Neural cell (in vitro differentiated cells): ENCODE data around the gene C6orf141. TPM values are rescaled to one million over a fixed set of nuclear protein-coding genes. Genes with fewer than 3 reads are reported as not detected.

ENCODE experiments used
- H2AFZ ChIP-seq: fragments of 200-600, 300-800 bp; sonication (generic), shearing (Covaris generic); 2 replicates; pipeline ENCODE4 v1.6.0; 2014; ENCODE audit warnings: low read depth, mild to moderate bottlenecking, antibody characterized with exemption, low read length, moderate library complexity
- H3F3A ChIP-seq: fragments of 200-600 bp; shearing (Covaris generic); 2 replicates; pipeline ENCODE4 v1.6.1; 2016; ENCODE audit warnings: mild to moderate bottlenecking, moderate library complexity, mixed read lengths, antibody characterized with exemption, low read length; ENCODE audit not compliant: insufficient read depth, poor library complexity, severe bottlenecking
- H3K27ac ChIP-seq: fragments of 200-600, 300-800 bp; sonication (generic), shearing (Covaris generic); 2 replicates; pipeline ENCODE4 v1.5.1; 2014; ENCODE audit warnings: mild to moderate bottlenecking, low read length, moderate library complexity
- H3K27me3 ChIP-seq: fragments of 300-800, 200-600 bp; sonication (generic), shearing (Covaris generic); 2 replicates; pipeline ENCODE4 v1.6.0; 2014; ENCODE audit warnings: mild to moderate bottlenecking, low read depth, low read length, moderate library complexity; ENCODE audit not compliant: insufficient read depth
- H3K36me3 ChIP-seq: fragments of 300-800, 200-600 bp; sonication (generic), shearing (Covaris generic); 2 replicates; pipeline ENCODE4 v1.5.1; 2014; ENCODE audit warnings: mild to moderate bottlenecking, antibody characterized with exemption, low read length, moderate library complexity; ENCODE audit not compliant: insufficient read depth
- H3K4me2 ChIP-seq: fragments of 300-800, 200-600 bp; sonication (generic), shearing (Covaris generic); 2 replicates; pipeline ENCODE4 v1.6.0; 2014; ENCODE audit warnings: mild to moderate bottlenecking, low read length
- H3K4me3 ChIP-seq: fragments of 300-800, 200-600 bp; sonication (generic), shearing (Covaris generic); 2 replicates; pipeline ENCODE4 v1.5.1; 2014; ENCODE audit warnings: mild to moderate bottlenecking, low read length, moderate library complexity
- H3K79me2 ChIP-seq: fragments of 200-600 bp; shearing (Covaris generic); replicated peaks from 2 replicates; pipeline ENCODE4 v1.6.0; 2014; ENCODE audit warnings: mild to moderate bottlenecking, low read length, moderate library complexity; ENCODE audit not compliant: insufficient read depth
- H3K9ac ChIP-seq: fragments of 300-800, 200-600 bp; sonication (generic), shearing (Covaris generic); 2 replicates; pipeline ENCODE4 v1.6.1; 2016; ENCODE audit warnings: mild to moderate bottlenecking, low read length, mixed read lengths
- H3K9me2 ChIP-seq: fragments of 200-600 bp; shearing (Covaris generic); 2 replicates; pipeline ENCODE4 v1.6.1; 2016; ENCODE audit warnings: mild to moderate bottlenecking, low read length, mixed read lengths; ENCODE audit not compliant: insufficient read depth
- H3K9me3 ChIP-seq: fragments of 200-600, 300-800 bp; sonication (generic), shearing (Covaris generic); 2 replicates; pipeline ENCODE4 v1.6.1; 2016; ENCODE audit warnings: mild to moderate bottlenecking, mixed run types, low read length, moderate library complexity, mixed read lengths
- H4K20me1 ChIP-seq: fragments of 200-600 bp; shearing (Covaris generic); 2 replicates; pipeline ENCODE4 v1.6.1; 2016; ENCODE audit warnings: mild to moderate bottlenecking, mixed run types; ENCODE audit not compliant: insufficient read depth
- CTCF ChIP-seq: fragments of 450-650 bp; IDR thresholded peaks from 2 replicates; pipeline ENCODE4 v1.5.1; 2014; ENCODE audit warnings: antibody characterized with exemption, mild to moderate bottlenecking, moderate library complexity; ENCODE audit not compliant: poor library complexity, severe bottlenecking
- EP300 ChIP-seq: fragments of 450-650 bp; conservative IDR thresholded peaks from 2 replicates; pipeline ENCODE4 v1.6.1; 2014; ENCODE audit warnings: antibody characterized with exemption, mild to moderate bottlenecking, moderate library complexity; ENCODE audit not compliant: poor library complexity, severe bottlenecking
- EZH2 ChIP-seq: fragments of 200-600, 300-800 bp; shearing (Covaris generic), sonication (generic); IDR thresholded peaks from 2 replicates; pipeline ENCODE4 v1.6.1; 2014; ENCODE audit warnings: antibody characterized with exemption, low read length, borderline replicate concordance, mild to moderate bottlenecking; ENCODE audit not compliant: insufficient read depth, poor library complexity, severe bottlenecking
- MXI1 ChIP-seq: fragments of 450-650 bp; conservative IDR thresholded peaks from 2 replicates; pipeline ENCODE4 v1.6.1; 2014; ENCODE audit warnings: antibody characterized with exemption, mild to moderate bottlenecking; ENCODE audit not compliant: poor library complexity, severe bottlenecking
- POLR2AphosphoS5 ChIP-seq: IDR thresholded peaks from 2 replicates; pipeline ENCODE4 v1.6.1; 2012
- RAD21 ChIP-seq: fragments of 450-650 bp; conservative IDR thresholded peaks from 2 replicates; pipeline ENCODE4 v1.6.1; 2014; ENCODE audit warnings: antibody characterized with exemption, mild to moderate bottlenecking, moderate library complexity
- SMC3 ChIP-seq: fragments of 450-650 bp; conservative IDR thresholded peaks from 2 replicates; pipeline ENCODE4 v1.6.1; 2014; ENCODE audit warnings: antibody characterized with exemption, mild to moderate bottlenecking, moderate library complexity; ENCODE audit not compliant: poor library complexity
- TAF1 ChIP-seq: IDR thresholded peaks from 2 replicates; pipeline ENCODE4 v1.6.1; 2012; ENCODE audit warnings: low read depth
- polyA plus RNA-seq: library from polyadenylated mRNA; depleted of rRNA; stranded (reverse); fragments of >200 nt; gene quantifications from 2 replicates; pipeline ENCODE4 v1.2.3, GENCODE V29; 2014
- TF ChIP-seq, protein P1 (sequence below): IDR thresholded peaks from 2 replicates; pipeline ENCODE4 v1.6.1; 2012; ENCODE audit warnings: borderline replicate concordance

Gene C6orf141
- polyA plus RNA-seq, 1 donor from 2014 or later, result not detected

DNA sequence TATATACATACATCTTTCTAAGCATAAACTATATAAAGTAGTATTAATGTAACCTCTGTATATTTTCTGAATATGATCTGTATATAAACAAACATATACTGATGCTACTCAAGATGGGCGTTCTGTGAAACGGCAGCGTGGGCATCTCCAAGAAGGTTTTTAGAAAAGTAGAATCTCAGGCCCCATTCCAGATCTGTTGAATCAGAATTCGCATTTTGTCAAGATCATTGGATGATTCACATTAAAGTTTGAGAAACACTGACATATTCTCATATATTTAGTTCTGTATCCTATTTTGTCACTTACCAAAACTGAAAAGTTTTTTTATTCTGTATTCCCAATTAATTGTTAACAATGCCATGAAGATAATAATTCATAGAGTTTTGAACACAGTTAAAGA lies 5.5 kb downstream of the C6orf141 start:
- Histone ChIP-seq H3K4me2 (no peak overlapping the region), H3K27me3 (peaks cover 19% of the 10 kb centered on the region), H3K9ac (no peak overlapping the region), H3K79me2 (no peaks in the 10 kb centered on the region), H3K36me3 (no peaks in the 10 kb centered on the region), H3K9me3 (no peaks in the 10 kb centered on the region), H2AFZ (no peak overlapping the region), H3F3A (peaks cover 4% of the 10 kb centered on the region), H3K4me3 (no peak overlapping the region), H4K20me1 (no peaks in the 10 kb centered on the region), H3K9me2 (no peaks in the 10 kb centered on the region), H3K27ac (no peak overlapping the region)
- no peak for TF ChIP-seq SMC3
- TF ChIP-seq, protein P1, sequence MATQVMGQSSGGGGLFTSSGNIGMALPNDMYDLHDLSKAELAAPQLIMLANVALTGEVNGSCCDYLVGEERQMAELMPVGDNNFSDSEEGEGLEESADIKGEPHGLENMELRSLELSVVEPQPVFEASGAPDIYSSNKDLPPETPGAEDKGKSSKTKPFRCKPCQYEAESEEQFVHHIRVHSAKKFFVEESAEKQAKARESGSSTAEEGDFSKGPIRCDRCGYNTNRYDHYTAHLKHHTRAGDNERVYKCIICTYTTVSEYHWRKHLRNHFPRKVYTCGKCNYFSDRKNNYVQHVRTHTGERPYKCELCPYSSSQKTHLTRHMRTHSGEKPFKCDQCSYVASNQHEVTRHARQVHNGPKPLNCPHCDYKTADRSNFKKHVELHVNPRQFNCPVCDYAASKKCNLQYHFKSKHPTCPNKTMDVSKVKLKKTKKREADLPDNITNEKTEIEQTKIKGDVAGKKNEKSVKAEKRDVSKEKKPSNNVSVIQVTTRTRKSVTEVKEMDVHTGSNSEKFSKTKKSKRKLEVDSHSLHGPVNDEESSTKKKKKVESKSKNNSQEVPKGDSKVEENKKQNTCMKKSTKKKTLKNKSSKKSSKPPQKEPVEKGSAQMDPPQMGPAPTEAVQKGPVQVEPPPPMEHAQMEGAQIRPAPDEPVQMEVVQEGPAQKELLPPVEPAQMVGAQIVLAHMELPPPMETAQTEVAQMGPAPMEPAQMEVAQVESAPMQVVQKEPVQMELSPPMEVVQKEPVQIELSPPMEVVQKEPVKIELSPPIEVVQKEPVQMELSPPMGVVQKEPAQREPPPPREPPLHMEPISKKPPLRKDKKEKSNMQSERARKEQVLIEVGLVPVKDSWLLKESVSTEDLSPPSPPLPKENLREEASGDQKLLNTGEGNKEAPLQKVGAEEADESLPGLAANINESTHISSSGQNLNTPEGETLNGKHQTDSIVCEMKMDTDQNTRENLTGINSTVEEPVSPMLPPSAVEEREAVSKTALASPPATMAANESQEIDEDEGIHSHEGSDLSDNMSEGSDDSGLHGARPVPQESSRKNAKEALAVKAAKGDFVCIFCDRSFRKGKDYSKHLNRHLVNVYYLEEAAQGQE, result no peak

GRCh38 chr6:49556429-49556837 lies 6.0 kb downstream of the C6orf141 start:
- Histone ChIP-seq H3K4me3 (no peak overlapping the region), H3K9me2 (no peaks in the 10 kb centered on the region), H4K20me1 (no peaks in the 10 kb centered on the region), H3K9me3 (no peaks in the 10 kb centered on the region), H3K27me3 (peaks cover 14% of the 10 kb centered on the region), H3K36me3 (no peaks in the 10 kb centered on the region), H3F3A (peaks cover 4% of the 10 kb centered on the region), H3K4me2 (no peak overlapping the region), H2AFZ (no peak overlapping the region), H3K27ac (no peak overlapping the region), H3K9ac (no peak overlapping the region), H3K79me2 (no peaks in the 10 kb centered on the region)
- no peak for TF ChIP-seq MXI1
- no peak for TF ChIP-seq EZH2
- TF ChIP-seq RAD21, result no peak
- TF ChIP-seq POLR2AphosphoS5, result no peak
- no peak for TF ChIP-seq EP300
- TF ChIP-seq CTCF, result no peak
- TF ChIP-seq, protein P1, result no peak
- no peak for TF ChIP-seq SMC3
- no peak for TF ChIP-seq TAF1
